Measurements from ENCODE around the gene ABHD2. TPM values are rescaled to one million over a fixed set of nuclear protein-coding genes. Genes with fewer than 3 reads are reported as not detected.

The ABHD2 gene
- total RNA-seq, 2 experiments from 2014 or later: 16.1 to 22.8 TPM

DNA sequence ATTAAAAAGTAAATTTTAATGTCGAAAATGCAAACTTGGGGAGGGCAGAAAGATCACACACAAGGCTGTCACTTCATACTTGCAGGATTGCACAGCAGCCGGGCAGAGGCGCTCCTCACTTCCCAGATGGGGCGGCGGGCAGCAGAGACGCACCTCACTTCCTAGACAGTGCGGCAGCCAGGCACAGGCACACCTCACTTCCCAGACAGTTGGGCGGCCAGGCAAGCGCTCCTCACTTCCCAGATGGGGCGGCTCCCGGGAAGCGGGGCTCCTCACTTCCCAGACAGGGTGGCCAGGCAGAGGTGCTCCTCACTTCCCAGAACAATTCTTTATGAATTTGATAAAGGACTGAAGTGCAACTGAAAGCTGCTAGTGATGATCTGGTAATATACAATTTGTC, 111.9 kb downstream of the ABHD2 start:
- Histone ChIP-seq H2AFZ (ENCODE audit: low read length) (no peak overlapping the region), H3K4me3 (ENCODE audit: low read depth, low read length, poor library complexity, severe bottlenecking) (no peak overlapping the region), H3K4me2 (ENCODE audit: low read length) (no peak overlapping the region), H3K36me3 (ENCODE audit: insufficient read depth, low read length) (no peaks in the 10 kb centered on the region), H3K9me3 (ENCODE audit: low read length) (no peaks in the 10 kb centered on the region), H4K20me1 (ENCODE audit: insufficient read depth, low read length) (no peaks in the 10 kb centered on the region), H3K4me1 (ENCODE audit: insufficient read depth, low read length, poor library complexity, severe bottlenecking) (no peaks in the 10 kb centered on the region), H3K9me2 (ENCODE audit: insufficient read depth, low read length) (no peaks in the 10 kb centered on the region), H3K27ac (ENCODE audit: low read depth, low read length, poor library complexity, severe bottlenecking) (no peak overlapping the region), H3K79me2 (ENCODE audit: insufficient read depth, low read depth, low read length) (no peaks in the 10 kb centered on the region)
- ChIA-PET POLR2A (interaction anchor here (0.6 to 0.7 kb wide), 3 partner anchors 23 to 1068 kb away, joined by 3 to 9 read pairs (median 4); no protein-coding TSS in a partner anchor), CTCF (ENCODE audit: unreplicated experiment) (no interaction called here)
- no peak for DNase-seq (ENCODE audit: low spot score)
- TF ChIP-seq EZH2phosphoT487 (IDR thresholded peaks at IDR 0.05; ENCODE audit: borderline replicate concordance, low read depth, low read length): no peak
- TF ChIP-seq, protein P1, sequence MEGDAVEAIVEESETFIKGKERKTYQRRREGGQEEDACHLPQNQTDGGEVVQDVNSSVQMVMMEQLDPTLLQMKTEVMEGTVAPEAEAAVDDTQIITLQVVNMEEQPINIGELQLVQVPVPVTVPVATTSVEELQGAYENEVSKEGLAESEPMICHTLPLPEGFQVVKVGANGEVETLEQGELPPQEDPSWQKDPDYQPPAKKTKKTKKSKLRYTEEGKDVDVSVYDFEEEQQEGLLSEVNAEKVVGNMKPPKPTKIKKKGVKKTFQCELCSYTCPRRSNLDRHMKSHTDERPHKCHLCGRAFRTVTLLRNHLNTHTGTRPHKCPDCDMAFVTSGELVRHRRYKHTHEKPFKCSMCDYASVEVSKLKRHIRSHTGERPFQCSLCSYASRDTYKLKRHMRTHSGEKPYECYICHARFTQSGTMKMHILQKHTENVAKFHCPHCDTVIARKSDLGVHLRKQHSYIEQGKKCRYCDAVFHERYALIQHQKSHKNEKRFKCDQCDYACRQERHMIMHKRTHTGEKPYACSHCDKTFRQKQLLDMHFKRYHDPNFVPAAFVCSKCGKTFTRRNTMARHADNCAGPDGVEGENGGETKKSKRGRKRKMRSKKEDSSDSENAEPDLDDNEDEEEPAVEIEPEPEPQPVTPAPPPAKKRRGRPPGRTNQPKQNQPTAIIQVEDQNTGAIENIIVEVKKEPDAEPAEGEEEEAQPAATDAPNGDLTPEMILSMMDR (conservative IDR thresholded peaks at IDR 0.05; ENCODE audit: low read length): no peak
- no TSS peak for BruUV-seq (replicated peaks)
- intact Hi-C loops (cut with micrococcal nuclease; ENCODE audit: unreplicated experiment): no loop called here

DNA sequence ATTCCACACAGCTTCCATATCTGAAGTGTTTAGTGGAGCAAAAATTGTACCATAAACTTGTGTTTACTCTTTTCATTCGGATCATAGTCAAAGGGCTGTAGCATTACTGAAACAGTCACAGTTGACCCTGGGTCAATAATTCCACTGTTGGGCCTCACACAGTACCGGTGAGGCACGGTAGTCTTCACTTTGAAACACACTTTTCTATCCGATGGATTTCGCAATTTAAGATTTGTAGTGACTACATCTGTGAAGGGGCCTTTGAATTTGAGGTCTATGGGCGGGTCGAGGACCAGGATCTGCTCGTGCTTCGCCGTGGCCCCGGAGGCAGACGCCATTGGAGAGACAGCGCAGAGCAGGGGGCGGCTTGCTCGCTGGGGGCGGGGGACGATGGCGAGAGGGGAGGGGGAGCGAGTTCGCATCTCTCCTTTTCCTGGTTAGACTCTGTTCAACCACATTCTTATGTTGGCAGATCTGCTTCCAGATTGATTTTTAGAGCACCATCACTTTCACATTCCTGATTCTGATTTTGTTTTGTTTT, 113.3 kb downstream of the ABHD2 start:
- Histone ChIP-seq H3K36me3 (ENCODE audit: insufficient read depth, low read length) (no peaks in the 10 kb centered on the region), H3K9me3 (ENCODE audit: low read length) (no peaks in the 10 kb centered on the region), H3K4me1 (ENCODE audit: insufficient read depth, low read length, poor library complexity, severe bottlenecking) (no peaks in the 10 kb centered on the region), H3K4me3 (ENCODE audit: low read depth, low read length, poor library complexity, severe bottlenecking) (no peak overlapping the region), H3K9me2 (ENCODE audit: insufficient read depth, low read length) (no peaks in the 10 kb centered on the region), H2AFZ (ENCODE audit: low read length) (no peak overlapping the region), H3K27ac (ENCODE audit: low read depth, low read length, poor library complexity, severe bottlenecking) (no peak overlapping the region), H3K79me2 (ENCODE audit: insufficient read depth, low read depth, low read length) (no peaks in the 10 kb centered on the region), H4K20me1 (ENCODE audit: insufficient read depth, low read length) (no peaks in the 10 kb centered on the region), H3K4me2 (ENCODE audit: low read length) (no peak overlapping the region)
- DNase-seq (ENCODE audit: low spot score): no peak
- TF ChIP-seq, protein P1 (conservative IDR thresholded peaks at IDR 0.05; ENCODE audit: low read length): no peak
- TF ChIP-seq EZH2phosphoT487 (IDR thresholded peaks at IDR 0.05; ENCODE audit: borderline replicate concordance, low read depth, low read length): no peak
- no TSS peak for BruUV-seq (replicated peaks)
- intact Hi-C loops (cut with micrococcal nuclease; ENCODE audit: unreplicated experiment): no loop called here
- ChIA-PET CTCF (ENCODE audit: unreplicated experiment) (no interaction called here), POLR2A (interaction anchor here (1.1 kb wide), 1 partner anchor 13 kb away, joined by 3 read pairs; no protein-coding TSS in a partner anchor)

DNA sequence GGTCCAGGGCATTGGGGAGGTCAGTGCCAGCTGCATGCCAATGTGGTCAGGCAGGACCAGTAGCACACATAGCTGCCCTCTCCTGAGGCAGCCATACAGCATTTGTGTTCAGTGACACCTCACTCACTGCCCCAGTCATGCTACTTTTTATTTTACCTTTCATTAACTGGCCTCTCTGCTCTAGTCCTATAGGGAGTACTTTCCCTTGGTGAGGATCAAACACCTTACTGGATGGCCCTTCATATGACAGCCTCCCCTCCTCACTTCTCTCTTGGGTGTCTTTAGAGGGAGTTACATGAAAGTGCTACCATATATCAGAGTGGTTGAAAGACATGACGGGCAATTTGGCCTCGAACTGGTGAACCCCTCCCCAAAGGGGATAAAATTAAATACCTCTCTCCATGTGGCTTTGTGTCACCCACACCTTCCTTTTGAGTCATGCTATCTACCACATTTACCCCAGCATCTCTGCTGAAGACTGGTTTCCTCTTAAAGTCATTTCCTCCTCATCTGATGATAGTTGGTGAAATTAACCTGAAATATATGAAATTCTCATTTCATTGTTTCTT, 115.5 kb downstream of the ABHD2 start:
- H3K9me3 ChIP-seq (ENCODE audit: low read length): no peaks in the 10 kb centered on the region
- POLR2A ChIA-PET: no interaction called here
- CTCF ChIA-PET (ENCODE audit: unreplicated experiment): no interaction called here
- no peaks in the 10 kb centered on the region for H3K9me2 ChIP-seq (ENCODE audit: insufficient read depth, low read length)
- TF ChIP-seq, protein P1 (conservative IDR thresholded peaks at IDR 0.05; ENCODE audit: low read length): no peak
- TF ChIP-seq EZH2phosphoT487 (IDR thresholded peaks at IDR 0.05; ENCODE audit: borderline replicate concordance, low read depth, low read length): no peak
- no peak overlapping the region for H3K27ac ChIP-seq (ENCODE audit: low read depth, low read length, poor library complexity, severe bottlenecking)
- BruUV-seq (replicated peaks): no TSS peak
- H3K36me3 ChIP-seq (ENCODE audit: insufficient read depth, low read length): no peaks in the 10 kb centered on the region
- H3K79me2 ChIP-seq (ENCODE audit: insufficient read depth, low read depth, low read length): no peaks in the 10 kb centered on the region
- H4K20me1 ChIP-seq (ENCODE audit: insufficient read depth, low read length): no peaks in the 10 kb centered on the region
- no peak for DNase-seq (ENCODE audit: low spot score)
- intact Hi-C loops (cut with micrococcal nuclease; ENCODE audit: unreplicated experiment): no loop called here
- H3K4me1 ChIP-seq (ENCODE audit: insufficient read depth, low read length, poor library complexity, severe bottlenecking): no peaks in the 10 kb centered on the region
- no peak overlapping the region for H3K4me2 ChIP-seq (ENCODE audit: low read length)
- no peak overlapping the region for H3K4me3 ChIP-seq (ENCODE audit: low read depth, low read length, poor library complexity, severe bottlenecking)
- no peak overlapping the region for H2AFZ ChIP-seq (ENCODE audit: low read length)

Measured in OCI-LY7 (cell line).